GM04504 (cell line): ENCODE measurements around the gene FHOD1.
A peak's percentile ranks its signal among the peaks of the same experiment; 100 is the strongest.

ENCODE experiments used
- DNase-seq: peaks from one replicate; pipeline ENCODE4 v3.0.0-alpha.2; 2012; ENCODE audit warnings: low read depth

The FHOD1 gene

DNA sequence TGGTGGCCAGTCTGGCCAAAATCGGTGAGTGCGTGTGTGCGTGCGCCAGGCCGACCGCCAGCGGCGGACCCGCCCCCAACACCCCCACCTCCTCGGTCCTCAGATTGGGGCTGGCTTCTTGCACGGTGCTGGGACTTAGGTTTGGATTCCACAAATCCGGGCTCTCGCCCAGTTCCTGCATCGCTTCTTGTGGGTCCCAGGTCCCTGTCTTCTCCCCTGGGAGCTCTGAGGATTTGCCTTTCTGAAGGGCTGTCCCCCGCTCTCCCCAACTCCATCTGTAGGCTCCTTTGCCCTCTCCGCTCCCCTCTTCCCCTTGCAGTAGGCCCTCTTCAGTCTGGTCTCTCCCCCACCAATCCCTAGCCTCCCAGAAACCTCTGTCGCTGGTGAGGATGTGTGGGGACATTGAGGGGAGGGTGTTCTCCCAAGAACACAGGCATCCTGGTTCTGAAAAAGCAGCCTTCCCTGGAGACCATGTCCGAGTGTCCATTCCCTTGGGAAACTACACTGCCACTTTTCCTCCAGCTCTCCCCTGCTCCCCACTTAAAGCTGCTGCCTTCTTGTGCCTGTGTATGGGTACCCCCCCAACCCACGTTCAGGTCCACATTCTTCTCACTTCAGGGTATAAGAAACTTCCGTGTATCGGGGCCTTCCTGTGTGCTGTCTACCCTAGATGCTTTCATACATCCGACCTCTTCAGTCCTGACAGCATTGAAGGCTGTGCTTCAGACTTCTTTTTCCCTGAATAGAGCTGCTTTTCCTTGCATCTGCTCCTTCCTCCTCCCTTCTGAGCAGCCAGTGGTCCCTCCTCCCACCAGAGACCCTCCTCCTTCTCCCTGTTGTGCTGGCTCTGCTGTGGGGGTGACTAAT lies 2.1 kb upstream of the FHOD1 start:
- DNase-seq = no peak

DNA sequence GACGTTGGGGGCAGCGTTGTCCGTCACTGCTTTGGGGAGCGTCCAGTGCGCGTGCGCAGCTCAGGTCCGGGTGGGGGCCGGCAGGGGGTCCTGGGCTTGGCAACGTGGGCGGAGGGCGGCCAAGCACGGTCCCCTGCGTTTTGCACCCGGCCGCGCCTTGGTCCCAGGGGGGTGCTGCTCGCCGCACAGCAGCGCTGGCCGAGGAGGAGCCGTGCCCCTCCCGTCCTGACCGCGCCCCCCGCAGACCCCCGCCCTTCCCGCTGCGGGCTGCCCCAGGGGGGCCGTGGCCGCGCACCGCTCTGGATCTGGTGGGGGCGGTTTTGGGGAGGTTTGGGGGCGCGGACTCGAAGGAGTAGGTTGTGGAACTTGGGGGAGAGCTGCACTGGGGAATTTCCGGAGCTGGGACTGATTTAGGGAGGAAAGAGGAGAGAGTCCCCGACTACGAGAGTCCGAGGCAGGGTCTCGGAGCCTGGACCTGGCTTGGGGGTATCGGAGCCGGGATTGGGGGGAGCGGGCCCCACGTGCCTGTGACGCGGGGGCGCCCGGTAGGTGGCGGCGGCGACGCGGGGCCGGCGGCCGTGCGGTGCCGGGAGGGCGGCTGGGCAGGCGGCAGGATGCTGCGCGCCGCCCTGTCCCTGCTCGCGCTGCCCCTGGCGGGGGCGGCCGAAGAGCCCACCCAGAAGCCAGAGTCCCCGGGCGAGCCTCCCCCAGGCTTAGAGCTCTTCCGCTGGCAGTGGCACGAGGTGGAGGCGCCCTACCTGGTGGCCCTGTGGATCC lies 1.3 kb upstream of the FHOD1 start, which contains the start of gene SLC9A5:
Gene SLC9A5, plus strand, starts transcription at position 579 of the 777 bp plus-strand sequence. Its CDS starts 36 bp downstream, at position 615.
- no peak for DNase-seq

DNA sequence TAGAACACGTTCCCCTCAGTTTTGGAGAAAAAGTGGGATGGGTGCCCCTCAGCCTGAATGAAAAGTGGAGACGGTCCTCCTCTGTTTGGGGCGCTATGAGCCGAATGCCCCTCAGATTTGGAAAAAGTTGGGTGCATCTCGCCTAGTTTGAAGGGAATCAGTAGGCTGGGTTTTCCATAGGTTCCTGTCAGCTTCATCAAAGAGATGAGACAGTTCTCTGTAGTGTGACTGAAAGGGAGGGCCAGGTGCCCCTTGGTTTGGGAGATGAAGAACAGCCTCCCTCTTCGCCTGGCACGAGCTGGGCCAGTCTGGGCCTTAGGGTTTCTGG lies 756 bp upstream of the FHOD1 start:
- DNase-seq = no peak

DNA sequence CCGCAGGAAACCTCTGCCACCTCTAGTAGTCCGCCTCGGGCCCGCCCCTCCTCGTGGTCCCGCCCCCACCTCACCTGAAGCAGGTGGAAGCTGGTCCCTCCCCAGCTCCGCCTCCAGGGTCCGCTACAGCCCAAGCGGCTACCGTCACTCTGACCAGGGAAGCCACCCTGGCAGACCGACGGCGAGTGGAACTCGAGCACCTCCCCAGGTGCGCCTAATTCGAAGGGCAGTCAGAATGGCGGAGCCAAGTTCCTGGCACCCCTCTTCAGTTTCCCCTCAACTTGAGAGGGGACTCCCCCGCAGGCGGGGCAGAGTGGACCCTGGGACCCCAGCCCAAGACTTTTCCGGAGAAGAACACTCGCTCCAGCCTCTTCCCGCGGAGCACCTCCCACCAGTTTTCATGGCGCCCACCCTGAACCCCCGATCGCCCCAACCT lies 507 bp downstream of the FHOD1 start:
- DNase-seq = no peak

- DNase-seq = peak; percentile 59
These were observed 1.1 kb downstream of the FHOD1 start for GRCh38 chr16:67246081-67246755.

DNA sequence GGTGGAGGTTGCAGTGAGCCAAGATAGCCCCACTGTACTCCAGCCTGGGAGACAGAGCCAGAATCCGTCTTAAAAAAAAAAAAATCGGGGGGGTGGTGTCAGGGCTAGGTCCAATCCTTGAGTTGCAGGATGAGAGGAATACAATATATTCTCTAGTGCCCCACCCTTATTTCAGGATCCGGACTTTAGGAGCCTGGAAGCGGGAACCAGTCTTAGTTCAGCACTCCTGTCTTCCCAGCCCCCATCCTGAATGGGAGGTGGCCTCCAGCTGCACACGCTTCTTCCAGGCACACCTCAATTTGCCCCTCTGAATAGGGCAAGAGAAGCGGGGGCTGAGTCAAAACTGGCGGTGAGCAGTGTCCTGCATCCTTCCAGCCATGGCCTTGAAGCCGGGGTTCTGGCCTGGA lies 1.6 kb downstream of the FHOD1 start:
- DNase-seq = no peak

DNA sequence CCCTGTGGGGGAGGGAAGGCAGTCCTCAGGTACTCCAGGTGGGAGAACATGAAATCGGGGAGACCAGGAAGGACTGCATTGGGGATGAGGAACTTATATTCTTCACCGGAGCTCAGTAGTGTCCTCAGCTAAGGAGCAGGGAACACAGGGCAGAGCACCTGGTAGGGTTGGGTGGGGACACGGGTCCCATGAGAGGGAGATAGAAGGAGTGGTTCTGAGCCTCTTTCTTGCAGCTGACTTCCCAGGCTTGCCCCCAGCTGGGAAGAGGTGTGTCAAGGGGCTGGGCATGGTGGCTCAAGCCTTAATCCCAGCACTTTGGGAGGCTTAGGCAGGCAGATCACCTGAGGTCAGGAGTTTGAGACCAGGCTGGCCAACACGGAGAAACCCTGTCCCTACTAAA lies 2.1 kb downstream of the FHOD1 start:
- no peak for DNase-seq

DNA sequence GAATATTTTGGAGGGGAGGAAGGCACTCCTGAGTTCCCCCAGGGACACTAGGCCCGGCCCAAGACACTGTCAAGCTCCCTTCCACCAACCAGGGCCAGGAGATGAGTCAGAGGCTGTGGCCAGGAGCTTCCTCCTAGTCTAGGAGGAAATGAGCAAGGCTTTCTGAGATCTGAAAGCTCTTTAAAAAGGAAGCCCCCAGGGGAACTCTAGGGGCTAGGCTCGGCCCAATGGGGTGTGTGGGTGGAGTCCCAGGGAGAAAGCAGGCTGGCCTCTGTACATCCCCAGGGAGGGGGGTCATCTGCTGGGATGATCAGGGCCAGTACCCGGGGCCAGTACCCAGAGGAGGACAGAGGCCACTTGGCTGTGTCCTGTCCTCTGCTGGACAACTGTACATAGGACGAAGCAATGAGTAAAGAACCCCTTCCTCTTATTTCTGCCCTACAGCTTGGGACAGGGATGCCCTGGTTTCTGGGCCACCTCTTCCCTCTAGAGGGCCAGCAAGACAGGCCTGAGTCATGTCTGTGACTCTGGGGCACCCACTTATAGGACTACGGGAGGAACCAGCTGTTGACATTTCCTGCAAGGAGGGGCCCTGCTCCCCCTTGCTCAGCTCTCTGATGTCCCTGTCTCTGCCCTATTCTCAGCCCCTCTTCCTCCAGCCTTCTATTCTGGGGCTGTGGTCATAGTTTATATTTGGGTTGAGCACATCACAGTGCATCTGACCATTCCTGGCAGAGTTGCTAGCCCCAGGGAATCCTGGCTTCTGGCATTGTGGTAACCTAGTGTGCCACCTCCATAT lies 2.7 kb downstream of the FHOD1 start:
- peak; percentile 85 for DNase-seq

DNA sequence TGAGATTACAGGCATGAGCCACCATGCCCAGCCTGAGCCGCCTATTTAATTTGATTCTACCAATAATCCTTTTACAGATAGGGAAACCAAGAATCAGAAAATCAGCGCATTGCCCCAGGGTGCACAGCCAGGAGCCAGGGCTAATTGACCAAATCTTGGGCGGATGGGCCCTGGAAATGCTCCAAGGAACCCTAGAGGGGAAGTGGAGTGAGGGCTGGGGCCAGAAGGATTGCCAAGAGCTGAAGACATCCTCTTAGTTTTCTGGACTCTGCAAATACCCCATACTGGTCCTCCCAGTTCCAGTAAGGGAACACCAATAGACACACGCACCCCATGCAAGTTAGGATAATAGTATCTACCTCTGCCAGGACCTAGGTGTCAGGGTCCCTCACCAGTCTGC lies 3.8 kb downstream of the FHOD1 start:
- DNase-seq = no peak

DNA sequence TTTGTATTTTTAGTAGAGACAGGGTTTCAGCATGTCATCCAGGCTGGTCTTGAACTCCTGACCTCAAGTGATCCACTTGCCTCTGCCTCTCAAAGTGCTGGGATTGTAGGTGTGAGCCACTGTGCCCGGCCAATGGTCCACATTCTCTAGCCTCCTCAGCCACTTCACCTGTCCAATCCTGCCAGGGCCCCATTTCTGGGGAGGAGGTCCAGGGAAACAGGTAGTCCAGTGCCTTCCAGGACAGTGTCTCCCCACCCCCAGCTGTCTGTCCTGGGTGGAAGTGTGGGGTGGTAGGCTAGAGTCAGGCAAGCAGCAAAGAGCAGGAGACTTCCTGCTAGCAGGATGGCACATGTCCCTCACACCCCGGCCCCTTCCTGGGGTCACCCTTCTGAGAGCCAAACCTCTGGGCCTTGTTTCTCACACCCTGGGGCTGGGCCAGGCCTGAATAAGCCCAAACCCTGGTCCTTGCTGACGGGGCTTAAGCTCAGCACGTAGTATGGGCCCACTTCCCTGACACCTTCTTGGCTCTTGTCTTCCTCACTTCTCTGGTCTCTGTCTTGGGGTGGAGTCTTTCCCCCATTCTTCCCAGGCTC lies 5.0 kb downstream of the FHOD1 start:
- no peak for DNase-seq

GRCh38 chr16:67241008-67241900 lies 6.0 kb downstream of the FHOD1 start:
- peak; percentile 77 for DNase-seq

- no peak for DNase-seq
These were observed 6.8 kb downstream of the FHOD1 start for GRCh38 chr16:67240506-67240905.

GRCh38 chr16:67238806-67239470 lies 8.3 kb downstream of the FHOD1 start:
- DNase-seq = no peak

- DNase-seq = no peak
These were observed 9.1 kb downstream of the FHOD1 start for GRCh38 chr16:67238278-67238575.

DNA sequence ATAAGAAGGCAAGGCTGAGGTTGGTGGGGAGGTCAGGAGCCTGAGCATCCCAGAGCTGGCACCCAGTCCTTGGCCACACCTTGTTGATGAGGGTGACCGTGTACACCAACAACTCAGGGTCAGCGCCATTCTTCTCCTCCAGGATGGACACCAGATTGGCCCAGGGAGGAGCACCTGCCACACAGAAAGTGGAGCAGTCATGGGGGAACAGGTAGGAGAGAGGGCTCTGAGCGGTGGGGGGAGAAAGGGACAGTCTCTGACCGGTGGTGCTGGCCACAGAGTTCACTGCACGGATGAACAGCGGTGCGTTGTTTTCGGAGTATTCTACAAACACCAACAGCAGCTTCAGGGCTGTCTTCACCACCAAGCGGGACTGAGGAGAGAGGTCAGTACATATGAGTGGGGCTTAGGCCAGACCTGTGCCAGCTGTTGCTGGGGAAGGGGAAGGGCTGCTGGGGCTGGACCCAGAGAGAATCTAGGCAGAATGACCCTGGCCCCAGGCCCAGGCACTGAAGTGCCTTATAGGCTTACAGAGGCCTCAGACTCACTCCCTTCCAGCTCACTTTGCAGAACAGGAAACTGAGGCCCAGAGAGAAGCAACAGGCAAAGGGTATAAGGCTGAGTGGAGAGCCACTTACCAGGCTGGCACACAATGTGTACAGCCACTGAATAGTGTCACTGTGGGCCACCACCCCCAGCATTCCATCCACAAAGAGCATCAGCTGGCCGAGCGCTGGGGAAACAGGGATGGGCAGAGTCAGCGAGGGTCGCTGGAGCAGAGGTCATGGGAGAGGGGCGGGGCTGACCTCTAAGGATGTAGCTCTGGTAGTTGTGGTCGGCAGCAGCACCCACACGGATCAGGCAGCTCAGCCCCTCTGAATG lies 9.6 kb downstream of the FHOD1 start:
- DNase-seq = no peak

DNA sequence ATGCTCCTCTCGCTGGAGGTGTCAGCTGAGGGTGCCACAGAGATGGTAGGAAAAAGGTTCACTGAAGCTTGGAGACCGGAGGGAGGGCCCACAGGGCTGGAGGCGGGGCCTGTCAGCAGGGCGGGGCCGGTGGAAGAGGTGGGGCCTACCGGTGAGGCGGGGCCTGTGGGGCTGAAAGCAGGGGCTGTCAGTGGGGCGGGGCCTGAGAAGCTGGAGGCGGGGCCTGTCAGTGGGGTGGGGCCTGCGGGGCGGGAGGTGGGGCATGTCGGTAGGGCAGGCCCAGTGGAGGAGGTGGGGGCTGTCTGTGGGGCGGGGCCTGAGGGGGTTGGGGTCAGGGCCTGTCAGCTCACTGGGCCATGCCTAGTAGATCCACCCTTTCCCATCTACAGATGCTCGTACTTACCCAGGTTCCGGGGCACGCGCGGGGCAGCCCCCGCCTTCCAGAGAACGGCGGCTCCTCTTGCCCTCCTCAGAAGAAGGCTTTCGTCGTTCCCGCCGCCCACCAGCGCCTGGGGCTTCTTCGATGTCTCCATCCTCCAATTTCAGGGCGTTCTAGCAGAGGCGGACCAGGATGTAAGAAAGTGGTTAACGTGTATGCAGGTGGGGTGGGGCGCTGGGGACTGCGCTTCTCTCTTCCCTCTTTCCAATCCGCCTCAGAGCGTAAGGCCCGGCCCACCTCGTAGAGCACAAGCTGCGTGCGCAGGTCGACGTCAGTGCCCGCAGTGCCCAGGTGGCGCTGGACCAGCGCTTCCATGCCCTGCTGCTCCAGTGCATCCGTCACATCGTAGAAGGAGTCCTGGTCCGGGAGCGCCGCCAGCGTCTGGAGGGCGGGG lies 10.5 kb downstream of the FHOD1 start:
- no peak for DNase-seq

DNA sequence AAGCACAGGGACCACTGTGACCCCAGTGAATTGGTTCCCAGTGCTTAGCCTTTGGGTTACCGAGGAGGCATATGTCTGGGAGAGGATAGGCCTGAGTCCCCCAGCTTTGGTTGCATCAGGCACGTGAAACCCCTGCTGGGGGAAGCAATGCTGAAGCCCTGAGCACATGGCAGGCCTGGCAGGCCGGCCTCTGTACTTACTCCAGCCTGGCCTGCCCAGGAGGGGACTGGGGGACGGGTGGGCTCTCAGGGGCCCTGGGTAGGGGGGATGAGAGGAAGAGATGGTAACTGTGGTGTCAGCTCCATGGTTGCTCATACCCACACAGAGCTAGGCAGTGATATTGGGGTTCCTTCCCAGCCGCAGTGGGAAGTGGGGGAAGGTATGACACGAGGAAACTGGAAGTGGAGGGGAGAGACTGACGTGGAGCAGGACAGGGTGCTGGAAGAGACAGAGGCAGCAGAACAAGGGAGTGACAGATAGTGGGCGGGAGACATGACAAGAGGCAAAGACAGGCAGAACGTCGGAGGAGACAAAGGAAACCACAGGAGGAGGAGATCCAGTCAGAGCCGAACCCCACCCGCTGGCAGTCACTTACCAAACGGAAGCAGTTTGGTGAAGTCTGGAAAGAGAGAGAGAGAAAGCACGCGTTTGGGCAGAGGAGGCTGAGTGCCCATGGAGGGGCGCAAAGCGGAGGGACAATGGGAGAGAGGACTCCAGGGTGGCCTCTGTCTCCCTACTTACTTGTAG lies 11.3 kb downstream of the FHOD1 start:
- no peak for DNase-seq
